IPS-NIHi11 (cell line): ENCODE measurements around the gene DHCR24.
"Not testable (repeated sequence)": the region's sequence is repeated elsewhere in the genome, so short reads cannot be mapped to it uniquely, and the experiment has no call there.

ENCODE experiments used
- DNase-seq: peaks from one replicate; pipeline ENCODE4 v3.0.0; 2012; ENCODE audit warnings: mixed read lengths, low spot score

DHCR24 gene

GRCh38 chr1:54887665-54888071, 673 bp upstream of the DHCR24 start:
- no peak for DNase-seq

GRCh38 chr1:54885807-54886723, 930 bp downstream of the DHCR24 start:
- DNase-seq: peak; percentile 77

DNA sequence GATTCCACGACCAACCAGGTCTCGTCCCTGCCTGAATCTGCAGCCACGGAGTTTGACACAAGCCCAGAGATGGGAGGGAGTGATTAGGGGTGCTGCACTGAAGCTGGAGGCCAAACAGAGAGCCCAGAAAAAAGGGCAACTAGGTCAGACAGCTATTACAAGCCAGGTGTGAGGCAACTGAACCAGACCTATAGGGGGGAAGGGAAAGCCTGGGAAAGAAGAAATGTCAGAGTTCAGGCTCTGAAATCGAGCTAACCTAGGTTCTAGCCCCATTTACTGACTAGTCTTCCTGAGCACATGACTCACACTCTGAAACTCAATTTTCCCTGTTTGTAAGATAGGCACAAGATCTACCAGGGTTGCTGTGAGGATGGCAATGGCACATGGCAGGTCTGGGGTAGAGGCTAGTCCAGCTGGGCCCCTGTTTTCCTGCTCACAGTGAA, 1.7 kb downstream of the DHCR24 start:
- DNase-seq: no peak

DNA sequence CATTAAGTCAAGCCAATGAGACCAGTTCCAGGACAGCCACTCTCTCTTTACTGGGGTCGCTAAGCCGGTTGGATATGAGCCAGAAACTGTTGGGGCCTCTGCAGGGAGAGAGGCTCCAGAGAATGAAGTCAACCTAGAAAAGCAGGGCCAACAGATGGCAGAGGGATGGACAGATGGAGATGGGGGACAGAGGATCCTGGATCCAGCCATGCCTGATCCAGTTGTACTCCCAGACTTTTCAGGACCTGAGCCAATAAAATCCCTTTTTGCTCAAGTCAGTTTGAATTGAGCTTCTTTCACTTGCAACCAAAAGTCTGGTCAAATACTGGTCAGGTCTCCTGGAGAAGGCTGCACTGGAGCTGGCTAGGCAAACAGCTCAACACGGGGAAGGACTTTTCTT, 2.2 kb downstream of the DHCR24 start:
- DNase-seq: no peak

GRCh38 chr1:54884135-54884586, 2.8 kb downstream of the DHCR24 start:
- no peak for DNase-seq

DNA sequence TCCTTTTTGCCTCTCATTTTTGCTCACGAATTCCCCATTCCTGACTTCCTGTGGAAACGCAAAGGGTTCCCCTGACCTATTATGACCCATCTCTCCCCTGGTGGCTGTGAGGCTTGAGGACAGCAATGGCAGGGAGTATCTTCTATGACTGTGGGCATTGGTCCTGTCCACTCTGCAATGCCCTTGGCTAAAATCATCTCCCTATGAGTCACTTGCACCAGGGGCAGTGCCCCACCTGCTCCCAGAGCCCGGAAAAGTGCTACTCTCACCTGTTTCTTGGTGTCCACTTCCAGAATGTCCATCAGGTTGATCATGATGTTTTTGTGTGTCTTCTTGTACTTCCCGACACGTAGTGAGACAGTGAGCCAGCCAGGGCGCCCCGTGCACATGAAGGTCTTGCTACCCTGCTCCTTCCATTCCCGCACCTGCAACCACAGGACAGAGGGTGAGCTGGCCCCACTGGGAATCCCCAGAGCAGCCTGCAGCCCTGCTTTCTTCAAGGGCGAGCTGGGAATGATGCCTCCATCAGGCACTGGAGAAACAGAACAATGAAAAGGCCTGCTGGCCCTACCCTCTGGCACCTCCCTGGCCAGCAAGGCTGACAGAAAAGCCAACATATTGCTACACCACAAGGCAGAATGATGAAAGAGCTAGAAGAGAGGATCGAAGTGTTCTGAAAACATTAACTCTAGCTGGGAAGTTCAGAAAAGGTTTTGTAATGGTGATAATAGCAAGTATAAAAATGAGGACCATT, 3.5 kb downstream of the DHCR24 start:
- DNase-seq: no peak

DNA sequence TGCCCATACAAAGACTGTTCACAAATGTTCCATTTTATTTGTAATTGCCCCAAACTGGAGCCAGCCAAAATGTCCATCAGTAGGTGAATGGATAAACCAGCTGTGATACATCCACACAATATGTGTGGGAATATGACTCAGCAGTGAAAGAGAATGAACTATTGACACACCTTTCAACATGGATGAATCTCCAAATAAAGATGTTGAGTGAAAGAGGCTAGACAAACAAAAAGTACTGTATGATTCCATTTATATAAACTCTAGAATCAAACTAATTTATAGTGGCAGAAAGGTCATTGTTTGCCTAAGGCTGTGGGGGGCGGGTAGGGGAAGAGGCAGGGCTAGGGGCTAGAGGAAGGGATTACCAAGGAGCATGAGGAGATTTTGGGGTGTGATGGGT, 4.5 kb downstream of the DHCR24 start:
- no peak for DNase-seq

GRCh38 chr1:54881604-54882003, 5.4 kb downstream of the DHCR24 start:
- not testable (repeated sequence) for DNase-seq

DNA sequence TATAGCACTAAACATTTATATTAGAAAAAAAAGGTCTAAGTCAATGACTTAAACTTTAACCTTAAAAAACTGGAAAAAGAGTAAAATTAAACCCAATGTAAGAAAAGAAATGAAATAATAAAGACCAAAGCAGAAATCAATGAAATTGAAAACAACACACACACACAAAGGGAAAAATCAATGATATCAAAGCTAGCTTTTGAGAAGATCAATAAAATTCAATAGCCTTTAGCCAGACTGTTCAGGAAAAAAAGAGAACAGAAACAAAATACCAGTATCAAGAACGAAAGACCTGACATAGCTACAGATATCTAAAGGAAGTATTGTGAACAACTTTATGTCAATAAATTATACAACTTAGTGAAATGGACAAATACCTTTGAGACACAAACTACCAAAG, 7.1 kb downstream of the DHCR24 start:
- no peak for DNase-seq

- no peak for DNase-seq
Observed at GRCh38 chr1:54876814-54877213, 10.2 kb downstream of the DHCR24 start.

GRCh38 chr1:54875000-54875399, 12.0 kb downstream of the DHCR24 start:
- no peak for DNase-seq

- DNase-seq: no peak
Observed at GRCh38 chr1:54874079-54874830, 12.7 kb downstream of the DHCR24 start.

DNA sequence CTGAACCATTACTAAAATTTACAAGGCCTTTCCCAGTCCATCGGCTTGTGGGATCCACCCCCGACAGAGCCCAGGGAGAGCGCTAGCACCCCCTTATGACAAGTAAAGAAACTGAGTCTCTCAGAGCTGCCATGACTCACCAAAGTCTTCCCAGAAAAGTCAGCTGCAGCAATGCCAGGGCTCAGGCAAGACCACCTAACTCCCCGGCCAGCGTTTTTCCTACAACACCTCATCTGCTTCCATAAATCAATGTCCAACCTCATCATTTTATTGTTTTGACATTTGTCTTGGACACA, 15.0 kb downstream of the DHCR24 start:
- no peak for DNase-seq

DNA sequence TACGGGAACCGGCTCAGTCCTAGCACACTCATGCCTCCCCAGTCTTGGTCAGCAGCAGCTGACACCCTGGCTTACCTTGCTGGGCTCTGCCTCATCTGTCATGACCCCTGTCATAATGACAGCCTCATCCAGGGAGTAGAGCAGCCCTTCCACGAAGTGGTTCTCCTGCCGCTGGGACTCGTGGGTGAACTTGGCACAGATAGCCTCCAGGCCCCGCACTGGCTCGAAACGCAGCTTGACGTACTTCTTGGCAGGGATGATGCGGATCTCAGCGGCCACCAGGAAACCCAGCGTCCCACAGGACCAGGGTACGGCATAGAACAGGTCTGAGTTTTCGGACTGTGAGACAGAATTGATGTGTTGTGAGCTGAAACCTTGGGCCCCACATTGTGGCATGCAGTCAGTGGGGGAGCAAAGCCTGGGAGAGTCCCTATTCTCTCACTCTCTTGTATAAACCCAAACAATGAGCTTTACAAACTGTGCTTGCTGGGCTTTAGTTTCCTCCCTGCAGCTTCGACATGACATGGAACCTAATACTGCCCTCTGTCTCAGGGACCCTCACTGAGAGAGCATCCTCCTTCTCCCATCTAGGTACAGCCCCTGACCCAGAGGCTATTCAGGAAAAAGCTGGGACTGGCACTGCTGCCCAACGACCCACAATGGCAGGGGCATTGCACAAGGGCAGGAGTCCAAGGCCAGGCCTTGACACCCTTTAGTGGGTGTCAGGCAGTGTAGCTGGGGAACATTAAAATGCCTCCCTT, 15.5 kb downstream of the DHCR24 start:
- peak; percentile 4 for DNase-seq

- no peak for DNase-seq
Observed at GRCh38 chr1:54870869-54871268, 16.1 kb downstream of the DHCR24 start.

DNA sequence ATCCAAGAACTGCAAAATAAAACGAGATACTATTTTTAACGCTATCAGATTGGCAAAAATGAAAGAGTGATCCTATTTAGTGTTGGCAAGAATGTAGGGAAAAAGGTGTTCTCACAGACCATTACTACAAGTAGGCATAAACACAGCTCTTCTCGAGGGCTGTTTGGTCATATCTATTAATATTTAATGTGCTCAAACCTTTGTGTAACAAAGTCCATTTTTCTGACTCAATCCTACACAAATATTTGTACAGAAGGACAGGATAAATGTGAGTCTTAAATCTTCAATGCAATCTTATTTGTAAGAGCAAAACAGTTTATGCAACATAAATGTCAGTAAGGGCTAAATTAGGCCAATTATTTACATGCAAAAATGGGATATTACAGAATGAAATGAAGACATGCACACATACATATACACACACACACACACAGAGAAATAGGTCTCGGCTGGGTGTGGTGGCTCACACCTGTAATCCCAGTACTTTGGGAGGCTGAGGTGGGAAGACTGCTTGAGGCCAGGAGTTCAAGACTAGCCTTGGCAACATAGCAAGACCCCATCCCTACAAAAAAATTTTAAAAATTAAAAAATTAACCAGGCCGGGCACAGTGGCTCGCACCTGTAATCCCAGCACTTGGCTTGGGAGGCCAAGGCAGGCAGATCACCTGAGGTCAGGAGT, 17.7 kb downstream of the DHCR24 start:
- no peak for DNase-seq

GRCh38 chr1:54867717-54868057, 19.3 kb downstream of the DHCR24 start:
- DNase-seq: no peak

GRCh38 chr1:54866801-54867716, 19.9 kb downstream of the DHCR24 start:
- DNase-seq: peak; percentile 55

GRCh38 chr1:54865238-54866073, 21.5 kb downstream of the DHCR24 start:
- no peak for DNase-seq
